AG04449 (cell line): ENCODE data around the gene ADORA3.

Source experiments
- CTCF ChIA-PET: fragments of 350-600 bp; formaldehyde crosslinking; extraction: SDS; loops from one replicate; lab custom pipeline; 2021; ENCODE audit warnings: antibody characterized with exemption; lab: Yijun Ruan, JAX
- POLR2A ChIA-PET: fragments of 400-600, 350-600 bp; formaldehyde crosslinking; extraction: SDS; loops from one replicate; lab custom pipeline; 2020; ENCODE audit warnings: antibody characterized with exemption, inconsistent platforms; lab: Yijun Ruan, JAX
- DNase-seq: peaks from one replicate; pipeline ENCODE4 v3.0.0-alpha.2; 2010; ENCODE audit warnings: low read depth, low spot score
- H3K4me3 ChIP-seq: 2 replicates; pipeline ENCODE4 v1.5.1; 2011; ENCODE audit warnings: low read depth, mild to moderate bottlenecking, control low read depth, low read length
- TF ChIP-seq, protein P1 (sequence below): IDR thresholded peaks from one replicate; pipeline ENCODE4 v1.5.1; 2011; ENCODE audit warnings: mild to moderate bottlenecking, moderate library complexity, low read length, control low read depth, inconsistent platforms; ENCODE audit not compliant: insufficient read depth; ENCODE audit errors: missing control alignments

ADORA3 gene

DNA sequence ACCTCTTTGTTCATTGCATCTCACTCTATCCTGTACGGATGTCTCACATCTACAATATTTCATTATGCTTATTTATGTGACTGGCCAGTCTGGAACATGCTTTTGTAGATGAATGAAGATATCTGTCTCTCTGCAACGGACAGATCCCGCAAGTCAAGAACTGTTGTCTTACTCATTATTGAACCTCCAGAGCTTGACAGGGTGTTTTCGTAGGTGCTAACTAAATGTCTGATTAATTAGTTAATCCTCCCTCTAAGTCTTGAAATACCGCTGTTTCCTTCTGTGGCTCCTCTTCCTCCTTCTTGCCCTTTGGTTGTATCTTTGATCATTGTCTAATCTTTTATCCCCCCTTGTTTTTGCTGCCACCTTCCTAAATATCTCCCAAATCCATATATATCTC, 32.8 kb downstream of the ADORA3 start:
- DNase-seq = no peak
- H3K4me3 ChIP-seq = no peak overlapping the region
- TF ChIP-seq, protein P1, sequence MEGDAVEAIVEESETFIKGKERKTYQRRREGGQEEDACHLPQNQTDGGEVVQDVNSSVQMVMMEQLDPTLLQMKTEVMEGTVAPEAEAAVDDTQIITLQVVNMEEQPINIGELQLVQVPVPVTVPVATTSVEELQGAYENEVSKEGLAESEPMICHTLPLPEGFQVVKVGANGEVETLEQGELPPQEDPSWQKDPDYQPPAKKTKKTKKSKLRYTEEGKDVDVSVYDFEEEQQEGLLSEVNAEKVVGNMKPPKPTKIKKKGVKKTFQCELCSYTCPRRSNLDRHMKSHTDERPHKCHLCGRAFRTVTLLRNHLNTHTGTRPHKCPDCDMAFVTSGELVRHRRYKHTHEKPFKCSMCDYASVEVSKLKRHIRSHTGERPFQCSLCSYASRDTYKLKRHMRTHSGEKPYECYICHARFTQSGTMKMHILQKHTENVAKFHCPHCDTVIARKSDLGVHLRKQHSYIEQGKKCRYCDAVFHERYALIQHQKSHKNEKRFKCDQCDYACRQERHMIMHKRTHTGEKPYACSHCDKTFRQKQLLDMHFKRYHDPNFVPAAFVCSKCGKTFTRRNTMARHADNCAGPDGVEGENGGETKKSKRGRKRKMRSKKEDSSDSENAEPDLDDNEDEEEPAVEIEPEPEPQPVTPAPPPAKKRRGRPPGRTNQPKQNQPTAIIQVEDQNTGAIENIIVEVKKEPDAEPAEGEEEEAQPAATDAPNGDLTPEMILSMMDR = no peak
- CTCF ChIA-PET = interaction anchor here (0.5 kb wide), 1 partner anchor 8 kb away, joined by 3 read pairs; no protein-coding TSS in a partner anchor
- POLR2A ChIA-PET = no interaction called here

DNA sequence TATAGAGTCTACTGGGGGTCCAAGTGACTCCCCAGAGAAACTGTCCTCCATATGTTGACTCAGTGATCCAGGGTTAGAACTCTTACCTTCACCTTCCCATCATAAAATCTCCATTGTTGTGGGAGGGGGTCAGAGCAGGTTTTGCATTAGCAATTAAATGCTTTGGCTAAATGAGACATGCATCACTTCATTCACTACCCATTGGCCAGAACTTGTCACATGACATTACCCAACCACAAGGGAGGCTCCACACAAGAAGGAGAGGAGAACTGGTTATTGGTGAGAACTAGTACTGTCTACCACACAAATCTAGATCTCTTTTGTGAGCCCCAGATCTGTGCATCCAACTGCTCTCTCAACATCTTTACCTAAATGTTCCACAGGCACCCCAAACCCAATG, 33.9 kb downstream of the ADORA3 start:
- TF ChIP-seq, protein P1 = no peak
- no peak overlapping the region for H3K4me3 ChIP-seq
- ChIA-PET CTCF (no interaction called here), POLR2A (no interaction called here)
- no peak for DNase-seq

DNA sequence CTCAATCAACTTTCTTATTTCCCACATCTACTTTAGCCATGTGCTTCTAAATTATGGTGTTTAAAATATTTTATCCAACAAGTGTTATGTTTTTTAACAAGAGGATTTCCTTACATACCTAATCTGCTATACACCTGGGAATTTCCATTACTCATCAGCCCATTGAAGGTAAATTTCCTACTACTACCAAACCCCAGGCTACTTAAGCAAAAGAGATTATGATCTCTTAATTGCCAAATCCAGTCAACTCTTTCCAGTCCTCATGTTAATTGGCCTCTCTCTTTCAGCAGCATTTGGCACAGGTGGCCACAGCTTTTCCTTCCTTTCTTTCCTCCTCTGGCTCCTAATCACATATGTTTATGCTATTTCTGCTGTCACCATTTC, 34.7 kb downstream of the ADORA3 start:
- no peak overlapping the region for H3K4me3 ChIP-seq
- DNase-seq = no peak
- TF ChIP-seq, protein P1 = no peak
- CTCF ChIA-PET = interaction anchor here (0.9 kb wide), 1 partner anchor 13 kb away, joined by 4 read pairs; no protein-coding TSS in a partner anchor
- POLR2A ChIA-PET = no interaction called here

DNA sequence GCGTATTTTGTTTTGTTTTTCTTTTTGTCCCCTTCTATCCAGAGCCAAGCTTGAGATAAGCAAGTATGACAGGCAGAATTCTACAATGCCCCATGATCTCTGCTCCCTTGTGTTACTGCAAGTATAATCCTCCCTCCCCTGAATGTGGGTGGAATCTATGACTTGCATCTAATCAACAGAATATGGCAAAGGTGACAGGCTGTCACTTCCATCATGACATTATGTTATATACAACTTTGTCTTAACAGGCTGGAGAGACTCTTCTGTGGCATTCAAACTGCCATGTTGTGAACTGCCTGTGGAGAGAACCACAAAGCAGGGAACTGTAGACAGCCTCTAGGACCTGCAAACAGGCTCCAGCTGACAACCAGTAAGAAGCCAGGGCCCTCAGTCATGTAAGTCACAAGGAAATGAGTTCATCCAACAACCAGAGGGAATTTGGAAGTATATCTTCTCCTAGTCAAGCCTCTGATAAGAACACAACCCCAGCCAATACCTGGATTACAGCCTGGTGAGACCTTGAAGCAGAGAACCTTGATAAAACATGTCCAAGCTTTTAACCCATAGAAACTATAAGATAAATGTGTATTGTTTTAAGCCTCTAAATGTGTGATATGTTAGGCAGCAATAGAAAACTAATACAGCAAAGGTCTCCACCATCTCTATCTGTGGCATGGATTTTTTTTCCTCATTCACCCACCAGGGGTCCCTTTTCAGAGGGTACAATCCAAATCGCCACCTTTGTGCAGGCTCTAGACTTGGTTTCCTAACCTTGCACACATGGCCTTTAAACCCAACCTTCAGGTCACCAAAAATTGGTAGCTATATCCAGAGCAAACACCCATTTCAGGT, 35.3 kb downstream of the ADORA3 start:
- no peak overlapping the region for H3K4me3 ChIP-seq
- ChIA-PET CTCF (interaction anchor here (0.9 kb wide), 1 partner anchor 14 kb away, joined by 4 read pairs; no protein-coding TSS in a partner anchor), POLR2A (no interaction called here)
- TF ChIP-seq, protein P1 = no peak
- no peak for DNase-seq

DNA sequence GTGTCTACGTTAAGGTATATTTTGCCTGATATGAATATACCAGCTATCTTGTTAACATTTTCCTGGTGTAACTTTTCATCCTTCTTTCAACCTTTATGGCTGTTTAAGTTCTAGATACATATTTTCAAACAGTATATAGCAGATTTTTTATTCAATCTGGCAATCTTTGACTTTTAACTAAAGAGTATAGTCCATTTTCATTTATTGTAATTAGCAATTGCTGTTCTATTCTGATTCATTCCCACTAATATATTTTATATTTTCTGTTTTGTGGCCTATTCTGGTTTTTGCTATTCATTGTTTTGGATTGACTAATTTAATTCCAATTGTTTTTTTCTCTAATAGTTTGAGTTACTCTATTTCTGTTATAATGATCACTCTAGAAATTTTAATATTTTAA, 37.0 kb downstream of the ADORA3 start:
- H3K4me3 ChIP-seq = no peak overlapping the region
- DNase-seq = no peak
- POLR2A ChIA-PET = no interaction called here
- CTCF ChIA-PET = interaction anchor here (1.4 kb wide), 1 partner anchor 8 kb away, joined by 5 read pairs; no protein-coding TSS in a partner anchor
- TF ChIP-seq, protein P1 = no peak

DNA sequence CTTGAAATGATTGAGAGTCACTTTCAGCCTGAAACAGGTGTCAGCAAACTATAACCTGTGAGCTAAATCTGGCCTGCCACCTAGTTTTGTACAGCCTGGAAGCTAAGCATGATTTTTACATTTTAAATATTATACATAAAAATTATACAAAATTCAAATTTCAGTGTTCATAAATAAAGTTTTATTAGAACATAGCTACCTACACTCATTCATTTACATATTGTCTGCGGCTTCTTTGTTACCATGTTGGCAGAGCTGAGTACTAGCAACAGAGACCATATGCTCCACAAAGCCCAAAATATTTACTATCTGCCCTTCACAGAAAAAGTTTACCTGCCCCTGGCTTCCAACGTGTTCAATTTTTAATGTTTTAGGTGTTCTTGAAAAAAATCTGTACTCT, 37.7 kb downstream of the ADORA3 start:
- CTCF ChIA-PET = interaction anchor here (1.4 kb wide), 1 partner anchor 9 kb away, joined by 5 read pairs; no protein-coding TSS in a partner anchor
- DNase-seq = no peak
- no peak overlapping the region for H3K4me3 ChIP-seq
- POLR2A ChIA-PET = no interaction called here
- TF ChIP-seq, protein P1 = no peak
